ENCODE results near the gene RAB28. TPM values are rescaled to one million over a fixed set of nuclear protein-coding genes. Genes with fewer than 3 reads are reported as not detected.

The RAB28 gene
- total RNA-seq, 1 experiment from 2014 or later, result 17.1 TPM

DNA sequence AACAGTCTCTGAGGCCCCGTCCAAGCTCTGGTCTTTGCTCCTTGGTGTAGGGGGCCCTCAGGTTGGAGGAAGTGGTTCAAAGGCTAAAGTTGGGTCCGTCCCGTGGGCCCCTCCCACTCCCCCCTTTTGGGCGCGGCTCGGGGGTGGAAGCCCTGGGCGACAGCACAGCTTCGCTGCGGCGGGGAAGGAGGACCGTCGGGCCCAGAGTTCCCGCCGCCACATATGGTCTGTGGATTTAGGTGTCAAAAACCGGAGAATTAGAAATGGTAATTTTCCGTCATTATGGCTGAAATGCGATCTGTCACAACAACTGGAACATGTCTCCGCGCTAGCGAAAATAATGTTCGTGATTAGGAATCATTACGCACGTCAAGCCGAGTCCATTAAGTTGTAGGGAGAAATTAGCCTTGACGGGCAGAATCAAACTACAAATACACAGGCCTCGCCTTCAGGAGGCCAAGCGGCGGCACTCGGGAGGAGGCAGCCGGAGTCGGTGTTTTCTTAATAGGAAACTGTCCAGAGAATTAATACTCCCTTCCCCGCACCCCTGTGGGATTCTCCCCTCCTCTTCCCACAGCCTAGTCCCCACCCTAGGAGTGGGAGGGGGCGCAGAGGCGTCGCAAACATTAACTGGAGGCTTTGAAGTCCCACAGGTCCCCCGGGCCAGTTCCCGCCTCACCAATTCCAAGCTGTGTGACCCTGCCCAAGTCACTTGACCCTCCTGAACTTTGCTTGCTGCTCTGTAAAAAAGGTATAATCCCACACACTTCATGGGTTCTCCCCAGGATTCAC lies 45.2 kb upstream of the RAB28 start:
- ChIA-PET CTCF (interaction anchor here (3.0 to 5.8 kb wide), 2 partner anchors 12 to 98 kb away, joined by 11 to 55 read pairs; no protein-coding TSS in a partner anchor), POLR2A (interaction anchor here (0.7 kb wide), 1 partner anchor 652 kb away, joined by 3 read pairs; no protein-coding TSS in a partner anchor)
- DNase-seq (ENCODE audit: low spot score) (no peak), ATAC-seq (no peak)
- no peak for TF ChIP-seq FOXP1 (CRISPR knock-in tag; IDR thresholded peaks at IDR 0.05; ENCODE audit: borderline replicate concordance)
- TF ChIP-seq, protein P1, sequence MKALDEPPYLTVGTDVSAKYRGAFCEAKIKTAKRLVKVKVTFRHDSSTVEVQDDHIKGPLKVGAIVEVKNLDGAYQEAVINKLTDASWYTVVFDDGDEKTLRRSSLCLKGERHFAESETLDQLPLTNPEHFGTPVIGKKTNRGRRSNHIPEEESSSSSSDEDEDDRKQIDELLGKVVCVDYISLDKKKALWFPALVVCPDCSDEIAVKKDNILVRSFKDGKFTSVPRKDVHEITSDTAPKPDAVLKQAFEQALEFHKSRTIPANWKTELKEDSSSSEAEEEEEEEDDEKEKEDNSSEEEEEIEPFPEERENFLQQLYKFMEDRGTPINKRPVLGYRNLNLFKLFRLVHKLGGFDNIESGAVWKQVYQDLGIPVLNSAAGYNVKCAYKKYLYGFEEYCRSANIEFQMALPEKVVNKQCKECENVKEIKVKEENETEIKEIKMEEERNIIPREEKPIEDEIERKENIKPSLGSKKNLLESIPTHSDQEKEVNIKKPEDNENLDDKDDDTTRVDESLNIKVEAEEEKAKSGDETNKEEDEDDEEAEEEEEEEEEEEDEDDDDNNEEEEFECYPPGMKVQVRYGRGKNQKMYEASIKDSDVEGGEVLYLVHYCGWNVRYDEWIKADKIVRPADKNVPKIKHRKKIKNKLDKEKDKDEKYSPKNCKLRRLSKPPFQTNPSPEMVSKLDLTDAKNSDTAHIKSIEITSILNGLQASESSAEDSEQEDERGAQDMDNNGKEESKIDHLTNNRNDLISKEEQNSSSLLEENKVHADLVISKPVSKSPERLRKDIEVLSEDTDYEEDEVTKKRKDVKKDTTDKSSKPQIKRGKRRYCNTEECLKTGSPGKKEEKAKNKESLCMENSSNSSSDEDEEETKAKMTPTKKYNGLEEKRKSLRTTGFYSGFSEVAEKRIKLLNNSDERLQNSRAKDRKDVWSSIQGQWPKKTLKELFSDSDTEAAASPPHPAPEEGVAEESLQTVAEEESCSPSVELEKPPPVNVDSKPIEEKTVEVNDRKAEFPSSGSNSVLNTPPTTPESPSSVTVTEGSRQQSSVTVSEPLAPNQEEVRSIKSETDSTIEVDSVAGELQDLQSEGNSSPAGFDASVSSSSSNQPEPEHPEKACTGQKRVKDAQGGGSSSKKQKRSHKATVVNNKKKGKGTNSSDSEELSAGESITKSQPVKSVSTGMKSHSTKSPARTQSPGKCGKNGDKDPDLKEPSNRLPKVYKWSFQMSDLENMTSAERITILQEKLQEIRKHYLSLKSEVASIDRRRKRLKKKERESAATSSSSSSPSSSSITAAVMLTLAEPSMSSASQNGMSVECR (CRISPR knock-in tag; IDR thresholded peaks at IDR 0.05; ENCODE audit: borderline replicate concordance), result no peak
- no peak for TF ChIP-seq ZNF232 (CRISPR knock-in tag; IDR thresholded peaks at IDR 0.05)
- no peak for TF ChIP-seq TEAD1 (CRISPR knock-in tag; IDR thresholded peaks at IDR 0.05)
- no peak for TF ChIP-seq ZNF423 (CRISPR knock-in tag; IDR thresholded peaks at IDR 0.05)
- no peak for TF ChIP-seq TEAD4 (CRISPR knock-in tag; IDR thresholded peaks at IDR 0.05)
- TF ChIP-seq MXD4 (CRISPR knock-in tag; IDR thresholded peaks at IDR 0.05; ENCODE audit: borderline replicate concordance), result no peak
- TF ChIP-seq HMGXB4 (CRISPR knock-in tag; IDR thresholded peaks at IDR 0.05), result no peak
- TF ChIP-seq ESRRA (CRISPR knock-in tag; IDR thresholded peaks at IDR 0.05; ENCODE audit: borderline replicate concordance), result no peak
- TF ChIP-seq, protein P2, sequence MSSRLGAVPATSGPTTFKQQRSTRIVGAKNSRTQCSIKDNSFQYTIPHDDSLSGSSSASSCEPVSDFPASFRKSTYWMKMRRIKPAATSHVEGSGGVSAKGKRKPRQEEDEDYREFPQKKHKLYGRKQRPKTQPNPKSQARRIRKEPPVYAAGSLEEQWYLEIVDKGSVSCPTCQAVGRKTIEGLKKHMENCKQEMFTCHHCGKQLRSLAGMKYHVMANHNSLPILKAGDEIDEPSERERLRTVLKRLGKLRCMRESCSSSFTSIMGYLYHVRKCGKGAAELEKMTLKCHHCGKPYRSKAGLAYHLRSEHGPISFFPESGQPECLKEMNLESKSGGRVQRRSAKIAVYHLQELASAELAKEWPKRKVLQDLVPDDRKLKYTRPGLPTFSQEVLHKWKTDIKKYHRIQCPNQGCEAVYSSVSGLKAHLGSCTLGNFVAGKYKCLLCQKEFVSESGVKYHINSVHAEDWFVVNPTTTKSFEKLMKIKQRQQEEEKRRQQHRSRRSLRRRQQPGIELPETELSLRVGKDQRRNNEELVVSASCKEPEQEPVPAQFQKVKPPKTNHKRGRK (CRISPR knock-in tag; IDR thresholded peaks at IDR 0.05; ENCODE audit: borderline replicate concordance), result no peak
- TF ChIP-seq PREB (CRISPR knock-in tag; IDR thresholded peaks at IDR 0.05; ENCODE audit: borderline replicate concordance), result no peak
- TF ChIP-seq ZNF416 (CRISPR knock-in tag; IDR thresholded peaks at IDR 0.05), result no peak
- TF ChIP-seq ZNF396 (CRISPR knock-in tag; IDR thresholded peaks at IDR 0.05; ENCODE audit: borderline replicate concordance), result no peak
- TF ChIP-seq, protein P3, sequence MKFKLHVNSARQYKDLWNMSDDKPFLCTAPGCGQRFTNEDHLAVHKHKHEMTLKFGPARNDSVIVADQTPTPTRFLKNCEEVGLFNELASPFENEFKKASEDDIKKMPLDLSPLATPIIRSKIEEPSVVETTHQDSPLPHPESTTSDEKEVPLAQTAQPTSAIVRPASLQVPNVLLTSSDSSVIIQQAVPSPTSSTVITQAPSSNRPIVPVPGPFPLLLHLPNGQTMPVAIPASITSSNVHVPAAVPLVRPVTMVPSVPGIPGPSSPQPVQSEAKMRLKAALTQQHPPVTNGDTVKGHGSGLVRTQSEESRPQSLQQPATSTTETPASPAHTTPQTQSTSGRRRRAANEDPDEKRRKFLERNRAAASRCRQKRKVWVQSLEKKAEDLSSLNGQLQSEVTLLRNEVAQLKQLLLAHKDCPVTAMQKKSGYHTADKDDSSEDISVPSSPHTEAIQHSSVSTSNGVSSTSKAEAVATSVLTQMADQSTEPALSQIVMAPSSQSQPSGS (CRISPR knock-in tag; IDR thresholded peaks at IDR 0.05; ENCODE audit: borderline replicate concordance, low read depth), result no peak
- peaks cover 100% of the 10 kb centered on the region for H3K27me3 Mint-ChIP-seq (ENCODE audit: low read depth)
- H3K4me1 Mint-ChIP-seq, result peaks cover 75% of the 10 kb centered on the region
- no peak overlapping the region for H3K27ac Mint-ChIP-seq
- H3K9me3 Mint-ChIP-seq, result peaks cover 5% of the 10 kb centered on the region
- peak overlapping the region; percentile 50 for H3K4me3 Mint-ChIP-seq
- peaks cover 6% of the 10 kb centered on the region for H3K36me3 Mint-ChIP-seq
